H1 (cell line): ENCODE measurements around the gene SLC19A3. TPM values are rescaled to one million over a fixed set of nuclear protein-coding genes. Genes with fewer than 3 reads are reported as not detected.

Source experiments
- CTCF ChIA-PET: fragments of 300-600 bp; sonication (Branson Sonifier 250); formaldehyde crosslinking; loops from one replicate; lab custom pipeline; 2021; ENCODE audit not compliant: partially characterized antibody; lab: Charles Lee
- POLR2A ChIA-PET: fragments of 300-600 bp; sonication (Branson Sonifier 250); formaldehyde crosslinking; loops from one replicate; lab custom pipeline; 2021; ENCODE audit warnings: inconsistent platforms; ENCODE audit not compliant: partially characterized antibody; lab: Charles Lee
- DNase-seq, 2 experiments: peaks; one replicate each; pipeline versions ENCODE4 v3.0.0 to v3.0.0-alpha.2; 2010 to 2022; ENCODE audit warnings: low spot score in 2 of 2, low read depth in 1 of 2, mixed read lengths in 1 of 2
- FAIRE-seq: peaks from 2 replicates; lab custom pipeline; 2011; peaks lifted over from hg19 to GRCh38; lab: Jason Lieb, UNC
- H2AFZ ChIP-seq: 2 replicates; pipeline ENCODE4 v1.8.1; 2012; ENCODE audit warnings: low read length, inconsistent platforms
- H2AK5ac ChIP-seq: 2 replicates; pipeline ENCODE4 v1.6.1; 2013; ENCODE audit warnings: low read depth, low read length
- H2BK120ac ChIP-seq: replicated peaks from 2 replicates; pipeline ENCODE3; 2013; ENCODE audit warnings: low read depth, low read length, inconsistent platforms
- H2BK12ac ChIP-seq: 2 replicates; pipeline ENCODE4 v1.6.1; 2013; ENCODE audit warnings: low read depth, low read length
- H2BK15ac ChIP-seq: 2 replicates; pipeline ENCODE4 v1.6.1; 2013; ENCODE audit warnings: low read length
- H2BK20ac ChIP-seq: 2 replicates; pipeline ENCODE4 v1.6.1; 2013; ENCODE audit warnings: low read length
- H2BK5ac ChIP-seq: 2 replicates; pipeline ENCODE4 v1.6.1; 2013; ENCODE audit warnings: low read depth, low read length
- H3K14ac ChIP-seq: 2 replicates; pipeline ENCODE4 v1.6.1; 2013; ENCODE audit warnings: inconsistent platforms; ENCODE audit not compliant: insufficient read length
- H3K18ac ChIP-seq: 2 replicates; pipeline ENCODE4 v1.6.1; 2013; ENCODE audit warnings: low read length; ENCODE audit errors: extremely low read depth
- H3K23ac ChIP-seq: 2 replicates; pipeline ENCODE4 v1.6.1; 2013; ENCODE audit warnings: inconsistent platforms; ENCODE audit not compliant: insufficient read length
- H3K23me2 ChIP-seq: 2 replicates; pipeline ENCODE4 v1.6.1; 2013; ENCODE audit warnings: low read depth, low read length
- H3K27ac ChIP-seq: 2 replicates; pipeline ENCODE4 v1.6.1; 2011; ENCODE audit warnings: low read depth, low read length, inconsistent platforms
- H3K27me3 ChIP-seq, 4 experiments: replicated peaks in 1 of 4; 1 replicate in 1 of 4; 2 replicates in 3 of 4; pipeline versions ENCODE4 v1.6.1 to v1.8.1; 2011 to 2013; ENCODE audit warnings: low read length in 3 of 4, mild to moderate bottlenecking in 3 of 4, inconsistent platforms in 2 of 4, mixed read lengths in 2 of 4, moderate library complexity in 1 of 4; ENCODE audit not compliant: control insufficient read depth in 3 of 4, insufficient read depth in 3 of 4; ENCODE audit errors: extremely low read depth in 1 of 4
- H3K36me3 ChIP-seq, 4 experiments: 2 replicates each; pipeline versions ENCODE4 v1.6.1 to v1.8.1; 2011 to 2013; ENCODE audit warnings: mild to moderate bottlenecking in 4 of 4, low read length in 3 of 4, moderate library complexity in 2 of 4, control low read depth in 1 of 4, inconsistent platforms in 1 of 4; ENCODE audit not compliant: insufficient read depth in 4 of 4, control insufficient read depth in 2 of 4
- H3K4ac ChIP-seq: replicated peaks from 2 replicates; pipeline ENCODE3; 2013; ENCODE audit warnings: low read length, low read depth, mixed read lengths, inconsistent platforms; ENCODE audit not compliant: insufficient read length
- H3K4me1 ChIP-seq, 4 experiments: replicated peaks in 1 of 4; 1 replicate in 1 of 4; 2 replicates in 3 of 4; pipeline versions ENCODE4 v1.6.1 to v1.8.1; 2011 to 2013; ENCODE audit warnings: low read length in 3 of 4, inconsistent platforms in 2 of 4, mixed read lengths in 1 of 4; ENCODE audit not compliant: insufficient read depth in 4 of 4, control insufficient read depth in 3 of 4
- H3K4me2 ChIP-seq, 2 experiments: 2 replicates each; pipeline versions ENCODE4 v1.6.1 to v1.8.1; 2011 to 2013; ENCODE audit warnings: low read depth in 2 of 2, low read length in 2 of 2, control low read depth in 1 of 2, inconsistent platforms in 1 of 2, mild to moderate bottlenecking in 1 of 2; ENCODE audit not compliant: insufficient read depth in 1 of 2
- H3K4me3 ChIP-seq, 4 experiments: fragments of 200-600, 300-600 bp in 1 of 4; sonication (generic), shearing (Covaris generic), sonication (Bioruptor Twin) in 1 of 4; 2 replicates each; pipeline versions ENCODE4 v1.5.1 to v1.8.1; 2011 to 2016; ENCODE audit warnings: low read length in 4 of 4, low read depth in 3 of 4, control low read depth in 2 of 4, inconsistent platforms in 2 of 4, mild to moderate bottlenecking in 2 of 4, mixed read lengths in 1 of 4, moderate library complexity in 1 of 4; ENCODE audit not compliant: insufficient read depth in 2 of 4; ENCODE audit errors: extremely low read depth in 1 of 4
- H3K56ac ChIP-seq: replicated peaks from 2 replicates; pipeline ENCODE3; 2013; ENCODE audit warnings: low read depth, mild to moderate bottlenecking, mixed read lengths, low read length, inconsistent platforms; ENCODE audit not compliant: insufficient read length
- H3K79me1 ChIP-seq: 2 replicates; pipeline ENCODE4 v1.6.1; 2013; ENCODE audit warnings: low read depth, low read length, control low read depth
- H3K79me2 ChIP-seq, 2 experiments: 2 replicates each; pipeline versions ENCODE4 v1.6.1 to v1.8.1; 2012 to 2013; ENCODE audit warnings: low read length in 2 of 2, mild to moderate bottlenecking in 2 of 2, inconsistent platforms in 1 of 2; ENCODE audit not compliant: insufficient read depth in 2 of 2, control insufficient read depth in 1 of 2
- H3K9ac ChIP-seq, 4 experiments: replicated peaks in 1 of 4; 1 replicate in 1 of 4; 2 replicates in 3 of 4; pipeline versions ENCODE4 v1.6.1 to v1.8.1; 2011 to 2013; ENCODE audit warnings: low read depth in 3 of 4, low read length in 3 of 4, control low read depth in 2 of 4, mild to moderate bottlenecking in 2 of 4, moderate library complexity in 2 of 4, inconsistent platforms in 1 of 4; ENCODE audit errors: extremely low read depth in 1 of 4
- H3K9me3 ChIP-seq, 2 experiments: 2 replicates each; pipeline versions ENCODE4 v1.6.1 to v1.8.1; 2012 to 2013; ENCODE audit warnings: mild to moderate bottlenecking in 2 of 2, moderate library complexity in 2 of 2, control low read depth in 1 of 2, inconsistent platforms in 1 of 2, low read depth in 1 of 2, low read length in 1 of 2, mixed read lengths in 1 of 2; ENCODE audit not compliant: insufficient read depth in 2 of 2
- H4K20me1 ChIP-seq, 2 experiments: replicated peaks in 1 of 2; 2 replicates each; pipeline versions ENCODE3 to v1.8.1; 2011 to 2013; ENCODE audit warnings: inconsistent platforms in 2 of 2, low read length in 2 of 2, mild to moderate bottlenecking in 1 of 2; ENCODE audit not compliant: insufficient read depth in 2 of 2, control insufficient read depth in 1 of 2
- H4K5ac ChIP-seq: 2 replicates; pipeline ENCODE4 v1.6.1; 2013; ENCODE audit warnings: low read length, low read depth, mixed read lengths, inconsistent platforms; ENCODE audit not compliant: insufficient read length
- H4K8ac ChIP-seq: 2 replicates; pipeline ENCODE4 v1.8.0; 2013; ENCODE audit warnings: mild to moderate bottlenecking, moderate library complexity, low read length, inconsistent platforms; ENCODE audit not compliant: insufficient read depth; ENCODE audit errors: extremely low read depth
- H4K91ac ChIP-seq: replicated peaks from 2 replicates; pipeline ENCODE3; 2013; ENCODE audit warnings: low read length, mixed read lengths, inconsistent platforms; ENCODE audit not compliant: insufficient read length
- HDAC2 ChIP-seq, 2 experiments: fragments of 300-600 bp in 1 of 2; sonication (generic) in 1 of 2; IDR thresholded peaks; 2 replicates each; pipeline ENCODE4 v1.6.1; 2011 to 2012; ENCODE audit warnings: low read depth in 2 of 2, low read length in 2 of 2, mild to moderate bottlenecking in 2 of 2, moderate library complexity in 2 of 2, borderline replicate concordance in 1 of 2, inconsistent platforms in 1 of 2
- KDM4A ChIP-seq: IDR thresholded peaks from one replicate; pipeline ENCODE4 v1.7.1; 2012; ENCODE audit warnings: low read depth, mild to moderate bottlenecking, moderate library complexity, low read length, inconsistent platforms; ENCODE audit not compliant: severe bottlenecking
- TAF7 ChIP-seq: optimal IDR thresholded peaks from 2 replicates; pipeline ENCODE3; 2011; ENCODE audit warnings: low read depth, mild to moderate bottlenecking, inconsistent platforms, low read length, moderate library complexity, borderline replicate concordance
- WGBS, 2 experiments: shearing (Covaris generic) in 1 of 2; methylation state at CpG; one replicate each; pipeline versions ENCODE4 v1.1.6 to v1.1.7; 2013 to 2015; ENCODE audit warnings: low lambda C conversion rate in 2 of 2, mixed read lengths in 2 of 2, inconsistent platforms in 1 of 2, low coverage in 1 of 2, missing lambda C conversion rate in 1 of 2; ENCODE audit not compliant: insufficient replicate concordance in 2 of 2, insufficient coverage in 1 of 2, insufficient read length in 1 of 2; ENCODE audit errors: extremely low coverage in 1 of 2, missing lambda C conversion rate in 1 of 2; 5-methylcytosine and 5-hydroxymethylcytosine counted together
- polyA plus RNA-seq, 7 experiments: library from polyadenylated mRNA; depleted of rRNA in 3 of 7; stranded (reverse) in 5 of 7; unstranded in 2 of 7; fragments of >200 nt in 5 of 7; fragments of 200-250 nt in 2 of 7; gene quantifications; 1 replicate in 5 of 7; 2 replicates in 1 of 7; 4 replicates in 1 of 7; pipeline versions ENCODE4 v1.2.1 to v1.2.3, GENCODE V29; 2011 to 2013; ENCODE audit warnings: missing spikeins in 2 of 7, mixed read lengths in 2 of 7
- total RNA-seq: library from RNA; stranded (reverse); fragmentation: NEBNext Ultra II Directional; extraction: Animal tissue kit (Norgen Biotek cat#: 25700); gene quantifications from 2 replicates; pipeline ENCODE4 v1.2.1, GENCODE V29; 2021
- TF ChIP-seq, protein P1 (sequence below): IDR thresholded peaks from 2 replicates; pipeline ENCODE4 v1.6.1; 2011; ENCODE audit warnings: low read length, improper control_type of control experiment

Gene SLC19A3
- total and polyA plus RNA-seq, 2 of the 8 experiments (the other 6 are each of a cell fraction or from before 2014, with no cell fraction given), result 7.0 to 9.8 TPM

DNA sequence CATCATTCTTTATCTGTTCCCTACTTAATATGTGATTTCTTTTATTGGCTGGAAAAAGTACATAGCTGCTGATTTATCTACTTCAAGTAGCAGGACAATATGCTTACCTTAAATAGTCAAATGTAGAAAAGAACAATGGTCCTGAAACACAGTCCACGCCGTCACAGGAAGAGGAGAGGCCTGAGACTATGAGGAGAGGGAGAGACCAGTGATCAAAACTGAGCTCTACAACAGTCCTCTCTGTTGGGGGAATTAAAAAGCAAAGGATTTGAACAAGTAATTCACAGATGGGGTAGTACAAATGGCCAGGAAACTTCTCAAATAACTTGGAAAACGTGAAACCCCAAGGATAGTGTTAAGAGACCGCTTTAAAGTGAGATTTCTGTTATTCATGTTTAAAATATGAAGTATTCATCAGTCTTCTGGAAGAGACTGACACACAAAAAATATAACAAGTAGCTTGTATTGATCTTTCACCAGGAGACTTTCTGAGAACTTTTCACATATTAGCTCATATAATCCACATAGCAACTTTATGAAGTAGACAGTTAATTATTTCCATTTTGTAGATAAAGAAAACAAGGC, 48.1 kb upstream of the SLC19A3 start:
- Histone ChIP-seq H2BK12ac (no peak overlapping the region), H2BK120ac (no peak overlapping the region), H3K79me2 (no peaks in the 10 kb centered on the region), H2AFZ (peak overlapping the region; percentile 28; the same call in 1 of the 2 replicates), H3K36me3 (no peaks in the 10 kb centered on the region), H2BK15ac (no peak overlapping the region), H3K9ac (no peak overlapping the region), H2BK5ac (no peak overlapping the region), H3K4me3 (no peak overlapping the region), H4K5ac (no peak overlapping the region), H3K27me3 (no peaks in the 10 kb centered on the region), H3K4me1 (no peaks in the 10 kb centered on the region), H3K4ac (no peak overlapping the region), H3K79me1 (no peaks in the 10 kb centered on the region), H4K91ac (no peak overlapping the region), H3K4me2 (no peak overlapping the region), H4K8ac (no peak overlapping the region), H3K18ac (no peak overlapping the region), H2BK20ac (no peak overlapping the region), H4K20me1 (no peaks in the 10 kb centered on the region), H2AK5ac (no peak overlapping the region), H3K27ac (no peak overlapping the region), H3K14ac (no peak overlapping the region), H3K9me3 (no peaks in the 10 kb centered on the region), H3K23ac (no peak overlapping the region), H3K23me2 (no peaks in the 10 kb centered on the region), H3K56ac (no peak overlapping the region)
- DNase-seq, result no peak
- ChIA-PET CTCF (interaction anchor here (0.6 to 5.4 kb wide), 69 partner anchors 8 to 641 kb away, joined by 3 to 92 read pairs (median 5); partner anchors contain the start of genes DAW1, SCYGR2, SCYGR5 and SCYGR8), POLR2A (interaction anchor here (1.2 to 1.4 kb wide), 2 partner anchors 25 to 107 kb away, joined by 4 read pairs; no protein-coding TSS in a partner anchor)
- TF ChIP-seq HDAC2 (IDR thresholded peaks at IDR 0.05; ENCODE audit: borderline replicate concordance in 1 of 2, low read depth in 2 of 2, low read length in 2 of 2) (no peak), TAF7 (no peak), KDM4A (no peak)
- TF ChIP-seq, protein P1, sequence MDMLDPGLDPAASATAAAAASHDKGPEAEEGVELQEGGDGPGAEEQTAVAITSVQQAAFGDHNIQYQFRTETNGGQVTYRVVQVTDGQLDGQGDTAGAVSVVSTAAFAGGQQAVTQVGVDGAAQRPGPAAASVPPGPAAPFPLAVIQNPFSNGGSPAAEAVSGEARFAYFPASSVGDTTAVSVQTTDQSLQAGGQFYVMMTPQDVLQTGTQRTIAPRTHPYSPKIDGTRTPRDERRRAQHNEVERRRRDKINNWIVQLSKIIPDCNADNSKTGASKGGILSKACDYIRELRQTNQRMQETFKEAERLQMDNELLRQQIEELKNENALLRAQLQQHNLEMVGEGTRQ, result no peak
- 54% methylated on average over 4 of the region's 4 CpGs; no CpG with 5 or more reads in 1 of the 2 experiments for WGBS, 2 experiments
- no peak for FAIRE-seq
